HG02943 (cell line): Measurements from ENCODE around the gene CDC26.
A peak's percentile ranks its signal among the peaks of the same experiment; 100 is the strongest.

Experiments used
- ATAC-seq: cut with Tn5 transposase; IDR thresholded peaks from one replicate; pipeline ENCODE4 v1.9.1; 2021; ENCODE audit warnings: mild to moderate bottlenecking, low read depth, moderate library complexity; ENCODE audit not compliant: unreplicated experiment

Gene CDC26

GRCh38 chr9:113275157-113276131, at the start of gene CDC26, which contains the start of gene PRPF4:
CDC26 (minus strand) TSS chr9:113275572; CDS start chr9:113272507, 3,065 bp downstream.
PRPF4 (plus strand) TSS chr9:113275658; CDS start chr9:113275744, 86 bp downstream.
- ATAC-seq: peak; percentile 98

- no peak for ATAC-seq
These were observed 47.3 kb upstream of the CDC26 start for GRCh38 chr9:113322671-113323070.

DNA sequence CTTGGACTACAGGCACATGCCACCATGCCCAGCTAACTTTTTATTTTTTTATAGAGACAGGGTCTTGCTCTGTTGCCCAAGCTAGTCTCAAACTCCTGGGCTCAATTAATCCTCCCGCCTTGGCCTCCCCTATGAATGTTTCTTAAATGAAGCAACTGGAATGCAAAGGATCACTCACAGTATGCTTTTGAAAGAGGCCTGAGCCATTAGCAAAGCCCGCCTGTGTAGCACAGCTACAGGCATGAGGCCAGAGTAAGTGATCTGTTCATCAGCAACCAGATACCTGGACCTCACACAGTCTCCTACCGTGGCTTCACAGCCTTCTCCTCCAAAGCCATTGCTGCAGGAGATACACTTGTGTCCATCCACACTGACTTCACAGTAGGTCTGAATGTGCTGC, 44.7 kb upstream of the CDC26 start:
- no peak for ATAC-seq

DNA sequence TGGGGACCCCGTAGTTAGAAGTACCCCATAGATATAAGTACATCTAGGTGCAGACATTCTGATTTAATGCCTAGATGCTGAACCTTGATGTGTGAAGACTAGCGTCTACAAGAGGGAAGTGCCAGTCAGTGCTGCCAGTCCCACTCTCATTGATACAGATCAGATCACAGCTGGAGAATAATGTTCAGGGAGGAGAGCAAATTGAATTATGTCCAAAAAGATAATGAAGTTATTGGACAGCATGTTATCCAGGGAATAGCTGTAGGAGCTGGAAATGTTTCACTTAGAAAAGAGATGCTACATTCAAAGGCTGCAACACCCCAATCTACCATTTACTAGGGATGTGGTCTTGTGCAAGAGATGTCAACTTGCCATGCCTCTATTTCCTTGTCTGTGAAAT, 43.7 kb upstream of the CDC26 start:
- ATAC-seq: no peak

DNA sequence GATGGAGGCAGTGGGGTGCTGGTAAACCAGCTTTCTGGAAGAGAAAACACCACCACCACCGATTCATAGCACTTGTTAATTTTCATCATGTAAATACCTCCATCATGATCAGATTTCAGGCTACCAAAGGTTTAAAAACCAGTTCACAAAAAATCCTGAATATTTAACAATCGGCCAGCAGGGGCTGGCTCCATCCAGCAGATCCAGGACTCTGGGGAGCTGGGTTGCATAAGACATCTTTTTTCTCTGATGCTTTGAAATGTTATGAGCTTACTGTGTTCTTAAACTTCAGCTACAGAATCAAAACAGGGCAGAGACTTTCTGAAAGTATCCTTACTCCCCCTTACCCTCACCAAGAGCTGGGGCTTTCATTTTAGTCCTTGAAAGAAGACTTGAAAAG, 42.4 kb upstream of the CDC26 start:
- ATAC-seq: no peak

- ATAC-seq: no peak
These were observed 40.7 kb upstream of the CDC26 start for GRCh38 chr9:113316030-113316429.

DNA sequence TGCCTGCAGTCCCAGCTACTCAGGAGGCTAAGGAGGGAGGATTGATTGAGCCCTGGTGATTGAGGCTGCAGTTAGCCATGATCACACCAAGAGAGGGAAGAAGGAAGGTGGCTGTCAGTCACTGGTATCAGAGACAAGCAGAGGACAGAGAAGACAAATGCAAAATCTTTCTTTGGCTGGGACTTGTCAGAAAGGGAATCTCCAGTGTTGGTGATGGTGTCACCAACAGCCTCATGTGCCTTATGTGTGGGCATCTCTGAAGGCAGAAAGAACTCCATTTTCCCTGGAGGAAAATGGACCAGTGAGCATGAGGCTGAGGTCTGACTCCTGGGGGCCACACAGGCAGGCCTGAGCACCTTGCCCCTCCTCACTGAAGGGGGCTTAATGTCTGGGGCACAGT, 39.9 kb upstream of the CDC26 start:
- no peak for ATAC-seq

DNA sequence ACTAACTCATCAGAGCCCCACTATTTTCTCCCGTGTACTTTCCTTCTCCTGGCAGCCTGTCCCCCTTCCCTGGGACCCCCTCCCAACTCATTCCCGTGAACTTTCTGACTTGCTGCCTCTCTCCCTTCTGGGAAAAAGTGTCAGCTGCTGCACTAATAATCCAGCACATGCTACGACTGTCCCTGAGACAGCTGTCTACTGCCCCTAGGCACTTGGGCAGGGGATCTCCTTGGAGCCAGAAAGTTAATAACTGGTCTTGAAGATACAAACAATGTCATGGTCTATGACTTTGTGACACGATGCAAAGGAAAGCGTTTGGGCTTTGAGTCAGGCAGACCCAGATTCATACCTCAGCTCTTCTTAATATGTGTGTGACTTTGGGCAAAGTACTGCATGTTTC, 37.9 kb upstream of the CDC26 start:
- ATAC-seq: no peak

- ATAC-seq: no peak
These were observed 36.6 kb upstream of the CDC26 start for GRCh38 chr9:113311961-113312360.

- ATAC-seq: no peak
These were observed 35.2 kb upstream of the CDC26 start for GRCh38 chr9:113310538-113310937.

DNA sequence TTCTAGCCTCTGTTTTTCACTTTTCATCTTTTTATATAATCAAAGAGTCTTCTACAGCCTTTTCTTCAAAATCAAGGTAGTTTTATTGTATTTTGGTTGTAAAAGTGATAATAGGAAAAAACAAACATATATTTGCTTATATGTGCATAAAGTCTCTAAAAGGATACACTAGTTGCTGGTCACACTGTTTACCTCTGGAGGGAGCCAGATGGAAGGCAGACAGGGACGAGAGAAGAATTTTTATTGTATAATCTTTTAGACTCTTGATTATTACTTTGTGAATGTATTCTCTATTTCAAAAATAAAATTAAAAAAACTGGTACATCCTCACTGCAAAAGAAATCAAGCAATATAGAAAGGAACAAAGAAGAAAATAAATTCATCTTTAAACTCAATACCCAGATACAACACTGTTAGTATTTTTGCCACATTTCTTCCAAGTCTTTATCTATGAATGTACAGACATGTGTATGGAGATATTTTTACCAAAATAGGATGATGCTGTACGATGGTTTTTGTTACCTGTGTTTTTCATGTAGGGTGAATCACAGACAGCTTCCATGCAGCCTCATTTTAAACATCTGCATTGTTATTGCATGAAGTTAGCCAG, 33.9 kb upstream of the CDC26 start:
- ATAC-seq: no peak

- ATAC-seq: no peak
These were observed 32.1 kb upstream of the CDC26 start for GRCh38 chr9:113307396-113307975.

DNA sequence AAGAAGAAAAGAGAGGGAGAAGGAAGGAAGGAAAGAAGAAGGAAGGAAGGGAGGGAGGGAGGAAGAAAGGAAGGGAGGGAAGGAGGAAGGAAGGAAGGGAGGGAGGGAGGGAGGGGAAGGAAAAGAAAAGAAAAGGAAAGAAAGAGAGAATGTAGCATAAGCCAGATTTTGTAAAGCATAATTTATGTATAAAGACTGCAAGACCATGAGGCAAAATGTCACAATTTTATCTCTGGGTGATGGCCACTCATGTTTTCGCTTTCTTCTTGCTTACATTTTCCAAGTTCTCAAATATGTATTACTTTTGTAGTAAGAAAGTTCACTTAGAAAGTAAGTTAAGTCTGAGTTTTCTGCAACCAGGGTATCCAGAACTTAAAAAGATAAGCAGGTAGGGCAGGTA, 31.2 kb upstream of the CDC26 start:
- ATAC-seq: no peak

DNA sequence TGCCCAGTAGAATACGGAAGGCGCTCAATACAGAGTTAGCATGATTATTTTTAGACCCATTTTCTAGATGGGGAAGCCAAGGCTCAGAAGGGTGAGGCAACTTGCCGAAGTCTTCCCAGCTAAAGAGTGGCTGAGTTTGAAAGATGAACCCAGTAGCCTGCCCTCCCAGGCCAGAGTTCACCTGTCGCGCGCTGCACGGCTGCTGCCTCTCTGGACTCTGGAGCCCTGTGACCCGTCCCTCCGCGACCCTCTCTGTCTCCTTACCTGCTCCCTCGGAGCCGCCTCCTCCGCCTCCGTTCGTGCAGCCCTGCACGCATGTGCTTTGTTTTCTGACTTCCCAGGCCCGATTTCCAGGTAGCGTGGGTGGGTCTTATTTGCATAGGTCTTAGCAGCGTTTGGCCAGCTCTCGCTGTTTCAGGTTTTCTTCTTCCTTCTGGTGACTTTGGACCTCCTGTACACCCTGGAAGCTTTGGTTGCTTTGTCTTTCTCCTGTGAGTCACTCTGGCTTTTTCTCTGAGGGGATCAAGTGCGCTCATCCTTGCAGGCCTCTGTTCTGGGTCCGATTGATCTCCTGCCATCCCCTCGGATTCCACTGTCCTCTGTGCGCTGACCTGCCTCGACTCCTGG, 27.5 kb upstream of the CDC26 start, which contains the start of gene RNF183:
RNF183 (minus strand) TSS at position 585 of the 627 bp plus-strand sequence. CDS start 5,192 bp downstream, outside the sequence.
- ATAC-seq: no peak

- ATAC-seq: no peak
These were observed 26.2 kb upstream of the CDC26 start for GRCh38 chr9:113301548-113301947.

- ATAC-seq: no peak
These were observed 24.5 kb upstream of the CDC26 start for GRCh38 chr9:113299800-113300292.

DNA sequence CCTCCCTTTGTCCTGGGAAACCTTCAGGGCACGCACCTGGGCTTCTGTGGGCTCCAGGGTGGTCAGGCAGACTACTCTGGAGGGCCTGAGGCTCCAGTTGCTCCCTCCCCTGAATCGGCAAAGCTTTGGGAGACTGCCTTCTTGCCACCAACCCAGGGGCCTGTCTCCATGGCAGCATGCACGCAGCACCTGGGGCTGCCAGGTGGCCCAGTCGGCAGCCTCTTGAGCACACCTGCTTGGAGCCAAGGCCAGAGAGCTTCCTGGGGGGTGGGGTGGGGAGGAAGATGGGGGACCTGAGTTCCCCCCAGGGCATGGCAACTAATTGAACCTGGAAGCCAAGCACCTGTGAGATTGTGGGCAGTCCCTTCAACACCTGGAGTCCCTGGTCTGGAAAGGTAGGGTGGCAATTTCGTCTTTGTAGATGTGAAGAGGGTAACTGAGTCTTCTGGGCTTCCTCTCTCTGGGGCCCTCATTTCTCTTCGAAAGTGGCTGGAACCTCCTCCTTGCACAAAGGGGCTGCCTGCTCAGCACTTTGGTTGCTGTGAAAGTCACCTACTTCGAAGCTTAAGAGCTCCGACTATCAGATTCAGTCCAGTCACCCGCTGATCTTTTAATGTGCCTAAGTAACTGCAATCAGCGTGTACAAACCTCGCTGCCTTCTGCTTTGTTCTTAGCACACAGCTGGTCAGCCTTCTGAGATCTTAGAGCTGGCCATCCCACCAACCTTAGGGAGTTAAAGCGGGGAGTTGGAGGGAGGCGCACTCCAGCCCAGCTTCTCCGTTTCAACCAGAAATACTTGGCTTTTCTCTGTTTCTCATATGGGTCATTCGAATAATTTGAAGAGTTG, 23.8 kb upstream of the CDC26 start:
- ATAC-seq: no peak

DNA sequence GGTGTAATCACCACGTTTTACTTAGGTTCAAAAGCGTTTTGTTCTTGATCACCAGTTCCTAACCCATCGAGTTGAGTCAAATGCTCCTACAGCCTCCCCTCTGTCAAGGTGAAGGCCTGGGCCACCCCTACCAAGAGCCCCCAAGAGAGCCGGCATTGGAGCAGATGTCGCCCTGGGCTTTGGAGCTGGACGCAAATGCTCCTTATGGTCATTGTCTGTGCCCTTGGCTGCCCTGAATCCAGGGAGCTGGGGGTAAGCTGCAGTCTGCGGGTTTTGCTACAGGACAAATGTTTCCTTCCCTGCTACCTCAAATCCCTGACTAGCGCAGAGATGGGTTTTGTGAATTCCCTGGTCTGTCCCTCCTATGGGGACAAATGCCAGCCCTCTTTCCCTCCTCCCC, 22.9 kb upstream of the CDC26 start:
- ATAC-seq: no peak

- ATAC-seq: no peak
These were observed 21.6 kb upstream of the CDC26 start for GRCh38 chr9:113296796-113297558.
